HCT116 (cell line): Measurements from ENCODE around the gene SETD3. TPM values are rescaled to one million over a fixed set of nuclear protein-coding genes. Genes with fewer than 3 reads are reported as not detected.

Source experiments
- ATAC-seq: fragments of 200-7000 bp; cut with Tn5 transposase; 2 replicates; pipeline ENCODE4 v1.9.1; 2020; ENCODE audit warnings: mild to moderate bottlenecking, moderate library complexity
- BruUV-seq: library from RNA; stranded (reverse); fragments of 400-500 nt; replicated peaks from 2 replicates; lab custom pipeline; 2021; lab: Mats Ljungman, UMichigan
- CTCF ChIA-PET: fragments of 300-600 bp; sonication (Branson Sonifier 250); formaldehyde crosslinking; loops from one replicate; lab custom pipeline; 2021; ENCODE audit warnings: antibody characterized with exemption; lab: Charles Lee
- POLR2A ChIA-PET: fragments of 300-600, 350-600 bp; sonication (Branson Sonifier 250); formaldehyde crosslinking; loops from one replicate; lab custom pipeline; 2021; ENCODE audit warnings: antibody characterized with exemption; lab: Charles Lee
- RAD21 ChIA-PET, 2 experiments: fragments of 300-600 bp; sonication (Branson Sonifier 250); formaldehyde crosslinking; loops; one replicate each; lab custom pipeline; 2023; ENCODE audit warnings: low total read pairs in 2 of 2; ENCODE audit not compliant: uncharacterized antibody in 2 of 2, unreplicated experiment in 2 of 2, low non-redundant PET in 1 of 2; lab: Charles Lee
- DNase-seq: peaks from one replicate; pipeline ENCODE4 v3.0.0-alpha.2; 2010; ENCODE audit warnings: low read depth, low spot score
- H2AFZ ChIP-seq: fragments of 200-600 bp; shearing (Covaris generic), sonication (generic); 2 replicates; pipeline ENCODE4 v1.6.1; 2017; ENCODE audit warnings: low read depth, mixed run types, mixed read lengths, antibody characterized with exemption, low read length; ENCODE audit not compliant: poor library complexity, severe bottlenecking
- H3K27ac ChIP-seq: 2 replicates; pipeline ENCODE4 v1.5.1; 2012; ENCODE audit warnings: low read depth, low read length
- H3K27me3 ChIP-seq: fragments of 200-600 bp; sonication (generic); 2 replicates; pipeline ENCODE4 v1.6.1; 2016; ENCODE audit warnings: mixed run types, low read length, mixed read lengths; ENCODE audit not compliant: insufficient read depth
- H3K36me3 ChIP-seq, 2 experiments: fragments of 200-500 bp in 1 of 2; fragments of 200-600 bp in 1 of 2; sonication (Bioruptor generic) in 1 of 2; sonication (generic) in 1 of 2; 2 replicates each; pipeline versions ENCODE4 v1.5.1 to v1.6.1; 2014 to 2016; ENCODE audit warnings: low read length in 2 of 2, inconsistent platforms in 1 of 2, mixed read lengths in 1 of 2, mixed run types in 1 of 2; ENCODE audit not compliant: insufficient read depth in 2 of 2, control insufficient read depth in 1 of 2
- H3K4me1 ChIP-seq, 2 experiments: fragments of 200-600 bp in 1 of 2; sonication (generic) in 1 of 2; 2 replicates each; pipeline versions ENCODE4 v1.5.1 to v1.6.1; 2012 to 2017; ENCODE audit warnings: low read length in 2 of 2, inconsistent platforms in 1 of 2, mild to moderate bottlenecking in 1 of 2, mixed read lengths in 1 of 2, mixed run types in 1 of 2, moderate library complexity in 1 of 2; ENCODE audit not compliant: insufficient read depth in 2 of 2, control insufficient read depth in 1 of 2
- H3K4me2 ChIP-seq: fragments of 200-600 bp; sonication (generic); 2 replicates; pipeline ENCODE4 v1.6.1; 2017; ENCODE audit warnings: mixed run types, low read length, mixed read lengths
- H3K4me3 ChIP-seq, 2 experiments: fragments of 200-600 bp in 1 of 2; sonication (generic) in 1 of 2; replicated peaks in 1 of 2; 2 replicates each; pipeline ENCODE4 v1.5.1; 2011 to 2016; ENCODE audit warnings: low read length in 2 of 2, control low read depth in 1 of 2, low read depth in 1 of 2, mild to moderate bottlenecking in 1 of 2, mixed read lengths in 1 of 2, mixed run types in 1 of 2
- H3K79me2 ChIP-seq: fragments of 200-600 bp; sonication (generic); 2 replicates; pipeline ENCODE4 v1.6.1; 2017; ENCODE audit warnings: mild to moderate bottlenecking, mixed run types, low read length, moderate library complexity, mixed read lengths; ENCODE audit not compliant: insufficient read depth
- H3K9ac ChIP-seq: fragments of 200-600 bp; sonication (generic); 2 replicates; pipeline ENCODE4 v1.6.1; 2016; ENCODE audit warnings: low read length, mixed read lengths
- H3K9me2 ChIP-seq: fragments of 200-600 bp; sonication (generic), shearing (Covaris generic); 2 replicates; pipeline ENCODE4 v1.6.1; 2017; ENCODE audit warnings: mixed run types, mild to moderate bottlenecking, moderate library complexity; ENCODE audit not compliant: insufficient read depth
- H3K9me3 ChIP-seq, 2 experiments: fragments of 200-500 bp in 1 of 2; fragments of 200-600 bp in 1 of 2; sonication (Bioruptor generic) in 1 of 2; sonication (generic) in 1 of 2; 2 replicates each; pipeline ENCODE4 v1.6.1; 2014 to 2017; ENCODE audit warnings: low read length in 2 of 2, mixed read lengths in 2 of 2, inconsistent platforms in 1 of 2, low read depth in 1 of 2, mild to moderate bottlenecking in 1 of 2, mixed run types in 1 of 2, moderate library complexity in 1 of 2; ENCODE audit not compliant: control insufficient read depth in 1 of 2, insufficient read depth in 1 of 2
- H4K20me1 ChIP-seq: fragments of 200-600 bp; sonication (generic), shearing (Covaris generic); 2 replicates; pipeline ENCODE4 v1.6.1; 2017; ENCODE audit warnings: mixed run types, mild to moderate bottlenecking, moderate library complexity; ENCODE audit not compliant: insufficient read depth
- EZH2 ChIP-seq: fragments of 200-600 bp; sonication (generic); IDR thresholded peaks from 2 replicates; pipeline ENCODE4 v1.6.1; 2017; ENCODE audit warnings: antibody characterized with exemption, mixed run types
- FOSL1 ChIP-seq: IDR thresholded peaks from 2 replicates; pipeline ENCODE4 v1.6.1; 2012; ENCODE audit warnings: low read depth
- TCF7L2 ChIP-seq: IDR thresholded peaks from 2 replicates; pipeline ENCODE4 v1.7.0; 2011; ENCODE audit warnings: borderline replicate concordance, inconsistent platforms; ENCODE audit not compliant: insufficient read depth, insufficient read length; ENCODE audit errors: extremely low read depth
- YY1 ChIP-seq: IDR thresholded peaks from 2 replicates; pipeline ENCODE4 v1.6.1; 2011; ENCODE audit warnings: low read length, low read depth, moderate library complexity, mild to moderate bottlenecking; ENCODE audit not compliant: insufficient replicate concordance; ENCODE audit errors: extremely low read depth
- ZNF274 ChIP-seq: fragments of 200-500 bp; sonication (Bioruptor generic); IDR thresholded peaks from 2 replicates; pipeline ENCODE4 v1.6.1; 2014; ENCODE audit warnings: mild to moderate bottlenecking, low read depth, low read length, inconsistent platforms
- intact Hi-C: fragments of 100-400 bp; cut with micrococcal nuclease; formaldehyde crosslinking; loops from 2 replicates; pipeline ENCODE4 v1.10.0; 2022
- total RNA-seq: library from RNA; stranded (reverse); gene quantifications from one replicate; pipeline ENCODE4 v1.2.1, GENCODE V29; 2021; ENCODE audit not compliant: unreplicated experiment
- TF ChIP-seq, protein P1 (sequence below), 3 experiments: fragments of 200-600 bp in 1 of 3; sonication (generic) in 1 of 3; IDR thresholded peaks in 2 of 3; conservative IDR thresholded peaks in 1 of 3; 2 replicates each; pipeline ENCODE4 v1.5.1; 2012 to 2017; ENCODE audit warnings: low read depth in 2 of 3, low read length in 2 of 3, antibody characterized with exemption in 1 of 3, borderline replicate concordance in 1 of 3, control low read depth in 1 of 3, mild to moderate bottlenecking in 1 of 3, mixed read lengths in 1 of 3, mixed run types in 1 of 3, moderate library complexity in 1 of 3; ENCODE audit not compliant: insufficient read depth in 1 of 3

The SETD3 gene
- total RNA-seq, 1 experiment from 2014 or later, result 46.6 TPM

DNA sequence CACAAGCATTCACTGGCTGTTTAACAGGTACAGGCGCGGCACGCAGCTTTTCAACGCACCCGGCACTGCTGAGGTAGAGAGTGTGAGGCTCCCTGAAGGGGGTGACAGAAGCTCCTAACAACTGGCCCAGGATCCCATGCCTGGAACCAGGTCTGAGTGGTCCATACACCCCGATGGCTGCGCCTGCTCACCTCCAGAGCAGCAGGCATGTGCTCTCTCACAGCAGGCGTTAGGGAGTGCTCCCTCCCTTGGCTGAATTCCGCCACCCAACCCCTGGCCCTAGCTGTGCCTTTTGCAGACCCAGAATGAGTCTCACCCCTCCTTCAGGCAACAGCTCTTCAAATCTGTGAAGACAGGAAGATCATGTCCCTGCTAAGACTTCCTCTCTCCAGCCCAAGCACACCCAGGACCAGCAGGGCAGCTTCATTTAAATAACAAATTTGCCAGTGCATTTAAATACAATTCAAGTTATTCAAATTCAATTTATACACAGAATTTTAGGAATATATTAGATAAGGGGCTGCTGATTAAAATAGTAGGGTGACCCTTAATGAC is 86.0 kb downstream of the SETD3 start:
- no peak for TF ChIP-seq ZNF274
- TF ChIP-seq TCF7L2, result no peak
- TF ChIP-seq FOSL1, result no peak
- TF ChIP-seq EZH2, result no peak
- TF ChIP-seq, protein P1, sequence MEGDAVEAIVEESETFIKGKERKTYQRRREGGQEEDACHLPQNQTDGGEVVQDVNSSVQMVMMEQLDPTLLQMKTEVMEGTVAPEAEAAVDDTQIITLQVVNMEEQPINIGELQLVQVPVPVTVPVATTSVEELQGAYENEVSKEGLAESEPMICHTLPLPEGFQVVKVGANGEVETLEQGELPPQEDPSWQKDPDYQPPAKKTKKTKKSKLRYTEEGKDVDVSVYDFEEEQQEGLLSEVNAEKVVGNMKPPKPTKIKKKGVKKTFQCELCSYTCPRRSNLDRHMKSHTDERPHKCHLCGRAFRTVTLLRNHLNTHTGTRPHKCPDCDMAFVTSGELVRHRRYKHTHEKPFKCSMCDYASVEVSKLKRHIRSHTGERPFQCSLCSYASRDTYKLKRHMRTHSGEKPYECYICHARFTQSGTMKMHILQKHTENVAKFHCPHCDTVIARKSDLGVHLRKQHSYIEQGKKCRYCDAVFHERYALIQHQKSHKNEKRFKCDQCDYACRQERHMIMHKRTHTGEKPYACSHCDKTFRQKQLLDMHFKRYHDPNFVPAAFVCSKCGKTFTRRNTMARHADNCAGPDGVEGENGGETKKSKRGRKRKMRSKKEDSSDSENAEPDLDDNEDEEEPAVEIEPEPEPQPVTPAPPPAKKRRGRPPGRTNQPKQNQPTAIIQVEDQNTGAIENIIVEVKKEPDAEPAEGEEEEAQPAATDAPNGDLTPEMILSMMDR (IDR thresholded peaks at IDR 0.05 in 2 of 3, conservative IDR thresholded peaks at IDR 0.05 in 1 of 3; ENCODE audit: borderline replicate concordance in 1 of 3, insufficient read depth in 1 of 3, low read depth in 2 of 3, low read length in 2 of 3), result no peak
- no peak for TF ChIP-seq YY1
- TF ChIP-seq, all 23 proteins: peak for 0
- H3K27me3 ChIP-seq, result no peaks in the 10 kb centered on the region
- RAD21 ChIA-PET, result no interaction called here
- H3K9me2 ChIP-seq, result no peaks in the 10 kb centered on the region
- H3K4me2 ChIP-seq, result no peak overlapping the region
- no peak overlapping the region for H3K4me3 ChIP-seq
- H3K9ac ChIP-seq, result no peak overlapping the region
- H3K27ac ChIP-seq, result no peak overlapping the region
- DNase-seq, result no peak
- CTCF ChIA-PET, result interaction anchor here (0.7 to 1.4 kb wide), 3 partner anchors 9 to 23 kb away, joined by 3 read pairs; no protein-coding TSS in a partner anchor
- H4K20me1 ChIP-seq, result no peaks in the 10 kb centered on the region
- H3K79me2 ChIP-seq, result no peaks in the 10 kb centered on the region
- H3K9me3 ChIP-seq, result no peaks in the 10 kb centered on the region
- POLR2A ChIA-PET, result no interaction called here
- ATAC-seq, result no peak
- BruUV-seq, result no TSS peak
- no peak overlapping the region for H2AFZ ChIP-seq
- peaks cover 0 to 8% of the 10 kb centered on the region in 2 experiments; a peak in 2 of 4 replicates for H3K4me1 ChIP-seq
- intact Hi-C loops, result loop anchor here (5.0 kb wide), 1 partner anchor 493 kb away; no protein-coding TSS in a partner anchor
- peaks cover 0 to 8% of the 10 kb centered on the region in 2 experiments; a peak in 2 of 4 replicates for H3K36me3 ChIP-seq
